ENCODE results near the gene ANK3. TPM values are rescaled to one million over a fixed set of nuclear protein-coding genes. Genes with fewer than 3 reads are reported as not detected.

ANK3 gene
- total RNA-seq, 1 experiment from 2014 or later = 69.6 TPM

- no peak overlapping the region for H3K4me3 Mint-ChIP-seq
- no peaks in the 10 kb centered on the region for H3K9me3 Mint-ChIP-seq
- CTCF ChIA-PET = no interaction called here
- no peak for DNase-seq (ENCODE audit: low spot score)
- H3K27me3 Mint-ChIP-seq (ENCODE audit: low read depth) = no peaks in the 10 kb centered on the region
- H3K27ac Mint-ChIP-seq = no peak overlapping the region
- TF ChIP-seq TP53 (CRISPR knock-in tag; IDR thresholded peaks at IDR 0.05) = no peak
- no peak for TF ChIP-seq PRDM15 (CRISPR knock-in tag; IDR thresholded peaks at IDR 0.05)
- TF ChIP-seq FOXJ3 (CRISPR knock-in tag; IDR thresholded peaks at IDR 0.05; ENCODE audit: borderline replicate concordance) = no peak
- TF ChIP-seq MAX (CRISPR knock-in tag; IDR thresholded peaks at IDR 0.05) = no peak
- TF ChIP-seq MXD4 (CRISPR knock-in tag; IDR thresholded peaks at IDR 0.05; ENCODE audit: borderline replicate concordance) = no peak
- TF ChIP-seq HMGA2 (CRISPR knock-in tag; IDR thresholded peaks at IDR 0.05) = no peak
- TF ChIP-seq ESRRA (CRISPR knock-in tag; IDR thresholded peaks at IDR 0.05; ENCODE audit: borderline replicate concordance) = no peak
- no peak for TF ChIP-seq AR (CRISPR knock-in tag; IDR thresholded peaks at IDR 0.05)
- TF ChIP-seq E2F4 (CRISPR knock-in tag; IDR thresholded peaks at IDR 0.05; ENCODE audit: borderline replicate concordance, low read depth) = no peak
- POLR2A ChIA-PET = no interaction called here
- H3K36me3 Mint-ChIP-seq = no peaks in the 10 kb centered on the region
- H3K4me1 Mint-ChIP-seq = peaks cover 17% of the 10 kb centered on the region
- ATAC-seq = no peak
Observed at GRCh38 chr10:60281331-60281730, 108.3 kb downstream of the ANK3 start.

- H3K4me3 Mint-ChIP-seq = no peak overlapping the region
- no peaks in the 10 kb centered on the region for H3K27me3 Mint-ChIP-seq (ENCODE audit: low read depth)
Observed at GRCh38 chr10:60280475-60280874, 109.2 kb downstream of the ANK3 start.

More at GRCh38 chr10:60280475-60280874, 109.2 kb downstream of the ANK3 start:
- no peak overlapping the region for H3K27ac Mint-ChIP-seq
- no peaks in the 10 kb centered on the region for H3K9me3 Mint-ChIP-seq
- ATAC-seq (peak; percentile 34; the same call in 1 of the 2 replicates), DNase-seq (ENCODE audit: low spot score) (no peak)
- no peaks in the 10 kb centered on the region for H3K36me3 Mint-ChIP-seq
- TF ChIP-seq AFF4 (CRISPR knock-in tag; IDR thresholded peaks at IDR 0.05; ENCODE audit: borderline replicate concordance) (no peak), TCF7 (CRISPR knock-in tag; IDR thresholded peaks at IDR 0.05; ENCODE audit: low read depth) (no peak), NFE2L1 (CRISPR knock-in tag; IDR thresholded peaks at IDR 0.05) (no peak), TP53 (CRISPR knock-in tag; IDR thresholded peaks at IDR 0.05) (no peak), HMGXB4 (CRISPR knock-in tag; IDR thresholded peaks at IDR 0.05) (no peak), NFYB (CRISPR knock-in tag; conservative IDR thresholded peaks at IDR 0.05; ENCODE audit: low read depth) (no peak), HMGA2 (CRISPR knock-in tag; IDR thresholded peaks at IDR 0.05) (no peak), ATF6 (CRISPR knock-in tag; IDR thresholded peaks at IDR 0.05) (no peak), ZNF232 (CRISPR knock-in tag; IDR thresholded peaks at IDR 0.05) (no peak), JAZF1 (CRISPR knock-in tag; IDR thresholded peaks at IDR 0.05) (no peak), IRF2 (CRISPR knock-in tag; IDR thresholded peaks at IDR 0.05; ENCODE audit: borderline replicate concordance, low read depth) (no peak), FOXP1 (CRISPR knock-in tag; IDR thresholded peaks at IDR 0.05; ENCODE audit: borderline replicate concordance) (no peak), NR3C1 (CRISPR knock-in tag; conservative IDR thresholded peaks at IDR 0.05; ENCODE audit: low read depth) (no peak)
- H3K4me1 Mint-ChIP-seq = peaks cover 17% of the 10 kb centered on the region
- ChIA-PET POLR2A (no interaction called here), CTCF (no interaction called here)

Measured in WTC11 (cell line).